Astrocyte of the spinal cord (primary cell): ENCODE data around the gene SEMA3B.
A peak's percentile ranks its signal among the peaks of the same experiment; 100 is the strongest.
"Not testable (repeated sequence)": the region's sequence is repeated elsewhere in the genome, so short reads cannot be mapped to it uniquely, and the experiment has no call there.

ENCODE experiments used
- DNase-seq: peaks from one replicate; pipeline ENCODE4 v3.0.0; 2011; ENCODE audit warnings: low read depth, low spot score
- H3K4me3 ChIP-seq: 2 replicates; pipeline ENCODE4 v1.5.1; 2011; ENCODE audit warnings: low read depth, mild to moderate bottlenecking, low read length, moderate library complexity
- in situ Hi-C: cut with HindIII; loops from 2 replicates; pipeline ENCODE4 v1.10.0; 2017; ENCODE audit warnings: low sequenced_read_pairs
- TF ChIP-seq, protein P1 (sequence below): IDR thresholded peaks from 2 replicates; pipeline ENCODE4 v1.5.1; 2012; ENCODE audit warnings: low read depth, mild to moderate bottlenecking, low read length, inconsistent platforms

The SEMA3B gene

DNA sequence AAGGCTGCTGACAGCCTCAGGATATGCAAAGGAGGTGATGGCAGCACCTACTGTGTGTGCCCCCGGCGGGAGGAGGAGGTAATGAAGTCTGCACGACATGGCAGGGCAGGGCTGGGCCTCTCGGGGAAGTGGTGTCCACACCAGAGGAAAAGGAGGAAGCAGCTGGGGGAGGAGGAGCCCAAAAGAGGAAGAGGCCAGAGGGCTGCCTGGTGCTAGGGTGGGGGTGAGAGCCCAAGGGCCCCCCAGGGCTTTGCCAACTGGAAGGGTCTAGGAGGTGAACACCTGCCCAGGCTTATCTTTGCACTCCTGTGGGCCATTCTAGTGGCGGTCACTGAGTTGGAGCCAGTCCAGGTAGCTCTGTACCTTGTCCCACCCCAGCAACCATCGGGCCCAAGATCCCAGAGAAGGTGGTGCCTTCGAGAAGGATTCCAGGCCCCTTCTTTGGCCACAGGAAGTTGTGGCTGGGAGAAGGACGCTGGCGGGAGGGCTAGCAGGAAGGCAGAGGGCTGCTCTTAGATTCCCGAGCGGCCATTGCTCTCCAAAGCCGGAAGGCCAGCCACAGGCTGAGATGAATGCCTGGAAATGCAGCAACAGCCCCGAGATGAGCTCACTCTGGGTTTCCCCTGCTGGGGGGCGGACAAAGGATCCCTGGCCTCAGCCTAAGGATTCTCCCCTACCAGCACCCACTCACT, 25.9 kb upstream of the SEMA3B start:
- in situ Hi-C loops, result no loop called here
- TF ChIP-seq, protein P1, sequence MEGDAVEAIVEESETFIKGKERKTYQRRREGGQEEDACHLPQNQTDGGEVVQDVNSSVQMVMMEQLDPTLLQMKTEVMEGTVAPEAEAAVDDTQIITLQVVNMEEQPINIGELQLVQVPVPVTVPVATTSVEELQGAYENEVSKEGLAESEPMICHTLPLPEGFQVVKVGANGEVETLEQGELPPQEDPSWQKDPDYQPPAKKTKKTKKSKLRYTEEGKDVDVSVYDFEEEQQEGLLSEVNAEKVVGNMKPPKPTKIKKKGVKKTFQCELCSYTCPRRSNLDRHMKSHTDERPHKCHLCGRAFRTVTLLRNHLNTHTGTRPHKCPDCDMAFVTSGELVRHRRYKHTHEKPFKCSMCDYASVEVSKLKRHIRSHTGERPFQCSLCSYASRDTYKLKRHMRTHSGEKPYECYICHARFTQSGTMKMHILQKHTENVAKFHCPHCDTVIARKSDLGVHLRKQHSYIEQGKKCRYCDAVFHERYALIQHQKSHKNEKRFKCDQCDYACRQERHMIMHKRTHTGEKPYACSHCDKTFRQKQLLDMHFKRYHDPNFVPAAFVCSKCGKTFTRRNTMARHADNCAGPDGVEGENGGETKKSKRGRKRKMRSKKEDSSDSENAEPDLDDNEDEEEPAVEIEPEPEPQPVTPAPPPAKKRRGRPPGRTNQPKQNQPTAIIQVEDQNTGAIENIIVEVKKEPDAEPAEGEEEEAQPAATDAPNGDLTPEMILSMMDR, result no peak
- no peak overlapping the region for H3K4me3 ChIP-seq
- DNase-seq, result peak; percentile 55

DNA sequence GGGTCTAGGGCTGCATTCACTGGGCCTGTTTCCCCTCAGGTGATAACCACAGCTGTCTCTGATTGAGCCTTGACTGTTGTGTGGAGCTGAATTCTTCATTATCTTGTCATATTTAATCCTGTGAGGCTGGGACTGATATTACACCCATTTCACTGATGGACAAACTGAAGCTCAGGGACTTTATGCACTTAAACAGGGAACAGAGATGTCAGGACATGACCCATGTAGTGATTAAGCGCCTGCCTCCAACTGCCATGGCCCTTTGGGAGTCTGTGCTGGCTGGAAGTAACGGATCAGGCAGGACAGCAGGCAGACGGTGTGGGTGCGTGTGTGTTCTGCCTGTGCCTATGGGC, 25.4 kb upstream of the SEMA3B start:
- in situ Hi-C loops, result no loop called here
- DNase-seq, result no peak
- TF ChIP-seq, protein P1, result no peak
- H3K4me3 ChIP-seq, result no peak overlapping the region

DNA sequence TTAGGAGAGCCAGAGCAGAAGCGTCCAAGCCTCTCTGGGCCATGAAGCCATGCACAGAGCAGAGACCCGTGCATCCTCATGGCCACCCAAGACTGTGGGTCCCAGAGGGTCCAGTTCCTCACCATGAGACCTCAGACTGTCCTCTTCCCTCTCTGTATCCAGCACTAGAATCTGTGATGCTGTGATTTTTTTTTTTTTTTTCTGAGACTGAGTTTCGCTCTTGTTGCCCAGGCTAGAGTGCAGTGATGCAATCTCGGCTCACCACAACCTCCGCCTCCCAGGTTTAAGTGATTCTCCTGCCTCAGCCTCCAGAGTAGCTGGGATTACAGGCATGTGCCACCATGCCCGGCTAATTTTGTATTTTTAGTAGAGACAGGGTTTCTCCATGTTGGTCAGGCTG, 24.1 kb upstream of the SEMA3B start:
- DNase-seq, in situ Hi-C loops, H3K4me3 ChIP-seq: not testable (repeated sequence)

DNA sequence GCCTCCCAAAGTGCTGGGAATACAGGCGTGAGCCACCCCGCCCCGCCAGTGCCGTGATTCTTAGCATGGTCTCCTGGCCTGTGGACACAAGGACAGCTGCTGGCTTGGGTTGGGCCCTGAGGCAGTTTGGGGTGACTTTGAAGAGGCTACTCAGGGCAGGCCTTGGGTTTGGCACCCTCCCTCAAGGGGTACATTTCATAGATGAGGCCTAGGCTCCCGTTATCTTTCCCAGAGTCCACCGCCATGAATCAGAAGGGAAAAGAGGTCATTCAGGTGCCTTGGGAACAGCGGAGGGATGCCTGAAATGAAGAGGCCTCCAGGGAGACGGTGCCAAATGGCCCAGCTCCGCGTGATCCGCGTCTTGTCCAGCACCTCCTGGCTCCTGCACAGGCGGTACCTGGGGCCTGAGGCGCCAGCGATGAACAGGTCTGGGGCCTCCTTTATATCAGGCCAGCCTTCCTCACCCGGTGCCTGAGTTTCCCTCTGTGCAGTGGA, 23.6 kb upstream of the SEMA3B start:
- DNase-seq, result no peak
- peak overlapping the region; percentile 22 for H3K4me3 ChIP-seq
- TF ChIP-seq, protein P1, result no peak
- in situ Hi-C loops, result no loop called here

DNA sequence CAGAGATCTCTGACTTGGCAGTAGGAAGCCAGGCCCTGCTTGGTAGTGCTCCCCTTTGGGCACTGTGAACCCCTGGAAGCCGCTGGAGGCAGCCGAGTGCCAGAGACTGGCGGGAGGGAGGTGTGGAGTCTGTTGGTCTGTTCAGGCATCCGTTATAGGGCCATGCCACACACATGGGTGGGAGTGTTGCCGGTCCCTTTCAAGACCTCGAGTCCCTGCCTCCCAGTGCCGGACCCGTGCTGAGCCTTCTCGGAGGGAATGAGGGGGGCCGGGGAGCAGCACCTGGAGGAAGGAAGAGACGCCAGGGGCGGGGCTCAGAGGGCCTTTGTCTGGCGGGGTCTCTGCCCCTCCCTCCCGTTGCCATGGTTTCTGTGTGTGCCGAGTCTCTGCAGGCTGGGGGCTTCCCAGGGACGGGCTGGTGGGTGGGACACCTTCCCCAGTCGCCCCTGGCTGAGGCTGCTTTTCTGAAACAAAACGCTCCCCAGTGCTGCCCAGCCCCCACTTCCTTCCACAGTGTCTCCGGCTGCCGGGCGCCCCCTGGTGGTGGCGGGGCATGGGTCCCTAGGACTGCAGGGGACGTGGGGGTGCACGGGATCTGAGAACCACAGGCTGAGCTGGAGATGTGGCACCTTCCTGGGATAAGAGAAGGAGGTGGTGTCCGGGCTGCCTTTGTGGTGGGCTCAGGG, 23.0 kb upstream of the SEMA3B start:
- H3K4me3 ChIP-seq, result peak overlapping the region; percentile 22
- in situ Hi-C loops, result no loop called here

DNA sequence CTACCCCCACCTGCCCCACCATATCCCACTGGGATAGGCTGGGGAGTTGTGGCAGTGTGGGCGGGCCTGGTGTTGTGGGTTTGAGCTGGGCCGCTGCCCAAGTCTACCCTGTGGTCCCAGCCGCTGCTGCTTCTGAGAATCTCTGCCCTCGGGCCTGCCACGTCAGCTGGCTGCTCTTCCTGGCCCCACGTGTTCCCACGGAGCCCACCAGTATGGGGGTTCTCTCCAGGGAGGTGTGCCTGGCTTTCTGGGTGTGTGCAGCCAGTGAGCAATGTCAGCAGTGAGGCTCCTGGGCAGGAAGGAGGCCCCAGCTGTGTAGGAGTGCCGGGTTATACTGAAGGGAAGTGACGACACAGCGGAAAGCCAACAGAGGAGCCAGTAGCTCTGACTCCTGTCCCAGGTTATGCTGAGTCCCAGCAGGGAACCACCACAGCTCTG, 22.4 kb upstream of the SEMA3B start:
- H3K4me3 ChIP-seq, result no peak overlapping the region
- in situ Hi-C loops, result no loop called here
- peak; percentile 98 for DNase-seq
- TF ChIP-seq, protein P1, result no peak

More for the DNA sequence above, 23.0 kb upstream of the SEMA3B start:
- DNase-seq, result peak; percentile 94
- TF ChIP-seq, protein P1, result peak; percentile 100

DNA sequence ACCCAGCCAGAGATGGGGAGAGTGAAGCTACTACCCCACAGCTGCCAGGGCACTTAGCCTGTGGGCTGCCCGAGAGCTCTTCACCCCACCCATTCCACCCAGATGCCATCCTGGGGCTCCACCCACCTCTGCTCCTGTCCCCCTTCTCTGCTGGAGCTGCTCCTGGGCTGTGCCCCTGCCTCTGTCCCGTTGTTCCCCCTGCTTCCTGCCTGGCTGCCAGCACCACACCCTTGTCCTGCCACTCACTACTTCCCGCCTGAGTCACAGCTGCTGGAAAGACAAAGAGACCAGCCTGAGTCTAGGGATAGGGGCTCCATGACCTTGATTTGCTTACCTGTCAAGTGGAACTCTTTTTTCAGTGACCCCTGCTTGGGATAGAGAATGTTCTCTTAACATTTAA, 20.6 kb upstream of the SEMA3B start:
- no peak overlapping the region for H3K4me3 ChIP-seq
- no peak for DNase-seq
- in situ Hi-C loops, result no loop called here
- TF ChIP-seq, protein P1, result no peak
